Activated CD4-positive, alpha-beta memory T cell treated with anti-CD3 and anti-CD28 coated beads for 36 hours (primary cell): ENCODE data around the gene BOD1. TPM values are rescaled to one million over a fixed set of nuclear protein-coding genes. Genes with fewer than 3 reads are reported as not detected.

Source experiments
- CTCF ChIA-PET: fragments of 350-600 bp; sonication (Branson Sonifier 250); formaldehyde crosslinking; loops from one replicate; lab custom pipeline; 2021; ENCODE audit warnings: antibody characterized with exemption, inconsistent platforms; lab: Charles Lee
- POLR2A ChIA-PET: fragments of 350-600 bp; sonication (Branson Sonifier 250); formaldehyde crosslinking; loops from one replicate; lab custom pipeline; 2021; ENCODE audit warnings: antibody characterized with exemption; lab: Charles Lee
- DNase-seq: peaks from one replicate; pipeline ENCODE4 v3.0.0-alpha.2; 2020
- H3K27ac Mint-ChIP-seq: one replicate; pipeline ENCODE4 v1.8.0; 2021; ENCODE audit warnings: mixed read lengths
- H3K27me3 Mint-ChIP-seq: one replicate; pipeline ENCODE4 v1.8.0; 2021; ENCODE audit warnings: mixed read lengths
- H3K36me3 Mint-ChIP-seq: one replicate; pipeline ENCODE4 v1.8.0; 2021; ENCODE audit warnings: mixed read lengths
- H3K4me1 Mint-ChIP-seq: one replicate; pipeline ENCODE4 v1.8.0; 2021; ENCODE audit warnings: low read depth, mixed read lengths
- H3K4me3 Mint-ChIP-seq: one replicate; pipeline ENCODE4 v1.8.0; 2021; ENCODE audit warnings: mild to moderate bottlenecking, mixed read lengths
- H3K9me3 Mint-ChIP-seq: one replicate; pipeline ENCODE4 v1.8.0; 2021; ENCODE audit warnings: mixed read lengths
- intact Hi-C: fragments of 100-400 bp; cut with micrococcal nuclease; formaldehyde crosslinking; loops from one replicate; pipeline ENCODE4 v1.15.1; 2023
- total RNA-seq, 2 experiments: library from RNA; stranded (reverse); gene quantifications; one replicate each; pipeline ENCODE4 v1.2.3, GENCODE V29; 2021

Gene BOD1
- total RNA-seq, 2 experiments from 2014 or later = 23.9 to 28.6 TPM

DNA sequence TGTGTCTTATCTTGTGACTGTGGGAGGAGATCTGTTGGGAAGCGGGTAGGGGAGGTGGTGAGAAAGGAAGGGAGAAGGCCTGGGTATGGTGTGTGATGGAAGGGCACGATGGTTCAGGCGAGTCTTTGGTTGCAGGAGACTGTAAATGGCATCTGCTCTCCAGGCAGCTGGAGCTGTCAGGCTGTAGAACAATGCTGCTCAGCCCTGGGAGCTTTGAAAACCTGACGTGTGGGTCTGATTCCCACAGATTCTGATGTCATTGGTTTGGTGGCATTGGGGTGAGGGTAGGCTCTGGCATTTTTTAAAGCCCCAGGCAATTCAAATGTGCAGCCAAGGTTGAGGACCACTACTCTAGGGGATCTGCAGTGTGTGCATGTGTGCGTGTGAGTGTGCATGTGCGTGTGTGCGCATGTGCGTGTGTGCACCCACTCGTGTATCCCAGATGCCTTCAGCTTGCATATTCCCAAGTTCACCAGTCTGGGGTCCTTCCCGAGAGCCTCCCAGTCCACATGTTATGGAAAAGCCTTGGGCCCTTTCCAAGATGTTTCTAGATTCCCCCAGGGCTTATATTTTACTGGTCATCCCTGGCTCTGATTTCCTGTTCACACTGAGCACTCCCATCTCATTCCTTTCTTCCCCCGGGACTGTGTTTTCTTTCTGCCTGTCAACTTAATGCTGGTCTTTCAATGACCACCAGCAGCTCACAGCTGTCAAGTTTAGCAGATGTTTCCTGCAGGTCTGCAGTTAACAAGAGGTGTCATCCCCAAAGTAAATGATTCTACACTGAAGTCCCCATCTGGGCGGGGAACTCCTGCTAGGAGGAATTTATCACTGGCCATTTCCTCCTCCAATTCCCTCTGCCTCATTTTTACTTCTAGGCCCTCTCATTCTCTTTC, 34.0 kb downstream of the BOD1 start:
- CTCF ChIA-PET = interaction anchor here (0.6 to 3.0 kb wide), 5 partner anchors 9 to 353 kb away, joined by 3 to 13 read pairs (median 4); no protein-coding TSS in a partner anchor

DNA sequence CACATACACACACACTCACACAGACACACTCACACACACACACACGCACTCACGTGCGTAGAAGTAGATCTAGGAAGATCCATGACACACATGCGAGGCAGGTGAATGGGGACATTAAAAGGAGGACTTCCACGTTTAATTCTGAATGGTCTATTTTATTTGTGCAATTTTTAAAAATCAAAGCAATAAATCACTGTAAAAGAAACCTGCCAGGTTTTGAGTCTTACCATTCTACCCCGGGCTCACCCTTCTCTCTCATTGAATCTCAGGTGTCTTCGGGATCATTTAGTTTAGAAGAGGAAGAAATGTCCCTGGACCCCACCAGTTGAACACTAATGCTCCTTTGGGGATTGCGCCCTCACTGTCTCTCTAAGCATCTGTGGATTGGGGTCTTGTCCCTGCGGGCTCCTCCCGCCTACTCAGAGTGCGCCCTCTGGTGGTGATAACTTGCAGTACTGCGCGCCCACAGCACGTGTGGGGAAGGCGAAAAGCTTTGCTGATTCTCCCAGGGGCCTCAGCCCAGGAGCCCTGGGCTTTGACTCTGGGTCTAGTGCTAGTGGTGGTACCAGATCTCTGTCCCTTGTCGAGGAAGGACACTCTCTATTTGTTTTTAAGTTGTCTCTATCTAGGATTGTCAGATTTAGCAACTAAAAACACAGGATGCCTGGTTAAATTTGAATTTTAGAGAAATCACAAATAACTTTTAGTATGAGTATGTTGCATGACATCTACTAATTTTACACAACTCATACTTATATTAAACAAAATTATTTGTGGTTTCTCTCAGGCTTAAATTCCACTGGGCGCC, 34.8 kb downstream of the BOD1 start:
- peaks cover 35% of the 10 kb centered on the region for H3K9me3 Mint-ChIP-seq
- POLR2A ChIA-PET = no interaction called here
- peaks cover 4% of the 10 kb centered on the region for H3K27me3 Mint-ChIP-seq
- peaks cover 12% of the 10 kb centered on the region for H3K36me3 Mint-ChIP-seq
- DNase-seq = peak; percentile 60
- no peak overlapping the region for H3K4me3 Mint-ChIP-seq
- intact Hi-C loops = no loop called here
- H3K27ac Mint-ChIP-seq = no peak overlapping the region
- CTCF ChIA-PET = interaction anchor here (0.6 to 3.0 kb wide), 4 partner anchors 8 to 354 kb away, joined by 3 to 13 read pairs (median 5); no protein-coding TSS in a partner anchor
- no peaks in the 10 kb centered on the region for H3K4me1 Mint-ChIP-seq

More for the DNA sequence above, 34.0 kb downstream of the BOD1 start:
- Mint-ChIP-seq H3K4me3 (no peak overlapping the region), H3K4me1 (no peaks in the 10 kb centered on the region), H3K36me3 (peaks cover 14% of the 10 kb centered on the region), H3K27ac (no peak overlapping the region), H3K9me3 (peaks cover 40% of the 10 kb centered on the region), H3K27me3 (peaks cover 4% of the 10 kb centered on the region)
- DNase-seq = no peak
- POLR2A ChIA-PET = no interaction called here
- intact Hi-C loops = no loop called here

GRCh38 chr5:173578947-173579615, 37.4 kb downstream of the BOD1 start:
- POLR2A ChIA-PET = no interaction called here
- Mint-ChIP-seq H3K27me3 (peaks cover 8% of the 10 kb centered on the region), H3K36me3 (peaks cover 2% of the 10 kb centered on the region), H3K4me3 (no peak overlapping the region), H3K4me1 (no peaks in the 10 kb centered on the region), H3K9me3 (peaks cover 16% of the 10 kb centered on the region), H3K27ac (no peak overlapping the region)
- DNase-seq = no peak
- intact Hi-C loops = no loop called here
- CTCF ChIA-PET = interaction anchor here (0.7 to 1.0 kb wide), 2 partner anchors 8 to 285 kb away, joined by 4 read pairs; no protein-coding TSS in a partner anchor

DNA sequence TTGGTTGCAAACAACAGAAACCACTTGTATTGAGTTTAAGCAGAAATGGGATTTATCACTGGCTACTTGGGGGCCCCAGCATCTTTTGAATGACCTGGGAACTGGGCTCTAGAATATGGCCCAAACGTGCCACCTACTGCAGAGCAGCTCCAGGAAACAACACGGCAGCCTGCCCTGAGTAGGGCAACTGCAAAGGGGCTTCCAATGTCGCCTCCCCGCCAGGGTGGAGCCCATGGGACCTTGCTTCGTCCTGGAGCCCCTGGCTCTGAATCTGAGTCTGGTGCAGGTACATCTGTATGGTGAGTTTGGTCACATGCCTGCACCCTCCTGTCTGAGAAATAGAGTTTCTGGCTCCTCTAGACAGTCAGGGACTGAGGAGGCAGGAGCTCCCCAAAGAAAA, 38.6 kb downstream of the BOD1 start:
- CTCF ChIA-PET = interaction anchor here (1.8 kb wide), 1 partner anchor 284 kb away, joined by 4 read pairs; no protein-coding TSS in a partner anchor
- no peak overlapping the region for H3K4me3 Mint-ChIP-seq
- no peak for DNase-seq
- POLR2A ChIA-PET = no interaction called here
- H3K4me1 Mint-ChIP-seq = no peaks in the 10 kb centered on the region
- intact Hi-C loops = no loop called here
- H3K9me3 Mint-ChIP-seq = peaks cover 16% of the 10 kb centered on the region
- peaks cover 10% of the 10 kb centered on the region for H3K27me3 Mint-ChIP-seq
- peaks cover 2% of the 10 kb centered on the region for H3K36me3 Mint-ChIP-seq
- no peak overlapping the region for H3K27ac Mint-ChIP-seq

DNA sequence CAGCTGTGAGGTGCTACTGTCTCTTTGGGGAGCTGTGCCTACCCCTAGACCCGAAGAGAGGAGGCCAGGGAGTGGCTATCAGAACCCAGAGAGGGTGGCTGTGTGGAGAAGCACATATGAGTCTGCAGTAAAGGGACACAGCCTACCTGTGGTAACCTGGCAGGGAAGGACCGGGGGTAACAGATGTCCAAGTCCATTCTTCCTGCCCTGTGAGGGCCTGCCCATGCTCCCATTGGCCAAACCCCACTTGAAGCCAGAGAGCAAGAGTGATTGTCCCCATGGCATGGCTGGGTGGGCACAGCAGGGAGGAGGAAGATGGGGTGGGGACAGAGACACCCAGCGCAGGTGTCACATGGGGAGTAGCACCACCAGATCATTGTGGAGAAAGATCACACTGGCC, 39.3 kb downstream of the BOD1 start:
- H3K4me3 Mint-ChIP-seq = no peak overlapping the region
- peaks cover 2% of the 10 kb centered on the region for H3K36me3 Mint-ChIP-seq
- H3K27ac Mint-ChIP-seq = no peak overlapping the region
- H3K27me3 Mint-ChIP-seq = peaks cover 14% of the 10 kb centered on the region
- H3K9me3 Mint-ChIP-seq = peaks cover 16% of the 10 kb centered on the region
- H3K4me1 Mint-ChIP-seq = no peaks in the 10 kb centered on the region
- ChIA-PET POLR2A (no interaction called here), CTCF (interaction anchor here (1.8 kb wide), 1 partner anchor 284 kb away, joined by 4 read pairs; no protein-coding TSS in a partner anchor)
- intact Hi-C loops = no loop called here
- no peak for DNase-seq

GRCh38 chr5:173575985-173576384, 40.5 kb downstream of the BOD1 start:
- POLR2A ChIA-PET = no interaction called here
- CTCF ChIA-PET = interaction anchor here (0.6 kb wide), 1 partner anchor 56 kb away, joined by 3 read pairs; no protein-coding TSS in a partner anchor
- no peaks in the 10 kb centered on the region for H3K4me1 Mint-ChIP-seq
- peaks cover 2% of the 10 kb centered on the region for H3K36me3 Mint-ChIP-seq
- intact Hi-C loops = no loop called here
- no peak overlapping the region for H3K27ac Mint-ChIP-seq
- DNase-seq = no peak
- H3K4me3 Mint-ChIP-seq = no peak overlapping the region
- peaks cover 16% of the 10 kb centered on the region for H3K9me3 Mint-ChIP-seq
- peaks cover 18% of the 10 kb centered on the region for H3K27me3 Mint-ChIP-seq

GRCh38 chr5:173574983-173575382, 41.5 kb downstream of the BOD1 start:
- Mint-ChIP-seq H3K9me3 (peaks cover 14% of the 10 kb centered on the region), H3K27me3 (peaks cover 20% of the 10 kb centered on the region), H3K36me3 (peaks cover 2% of the 10 kb centered on the region), H3K4me3 (no peak overlapping the region), H3K4me1 (no peaks in the 10 kb centered on the region), H3K27ac (no peak overlapping the region)
- intact Hi-C loops = loop anchor here (5.0 kb wide), 1 partner anchor 593 kb away; the partner anchor contains the start of gene ATP6V0E1
- DNase-seq = no peak
- POLR2A ChIA-PET = no interaction called here
- CTCF ChIA-PET = interaction anchor here (0.6 to 2.9 kb wide), 5 partner anchors 8 to 78 kb away, joined by 3 to 19 read pairs (median 4); no protein-coding TSS in a partner anchor

- Mint-ChIP-seq H3K4me3 (no peak overlapping the region), H3K27me3 (peaks cover 23% of the 10 kb centered on the region), H3K4me1 (no peaks in the 10 kb centered on the region), H3K36me3 (peaks cover 2% of the 10 kb centered on the region), H3K27ac (no peak overlapping the region), H3K9me3 (peaks cover 6% of the 10 kb centered on the region)
- POLR2A ChIA-PET = no interaction called here
- peak; percentile 74 for DNase-seq
- intact Hi-C loops = loop anchor here (1.0 to 5.0 kb wide), 2 partner anchors 279 to 591 kb away; partner anchors contain the start of gene ATP6V0E1
- CTCF ChIA-PET = interaction anchor here (0.6 to 2.9 kb wide), 19 partner anchors 10 to 1994 kb away, joined by 3 to 25 read pairs (median 3); partner anchors contain the start of gene BOD1
Measured at GRCh38 chr5:173573126-173573960, 43.1 kb downstream of the BOD1 start.

GRCh38 chr5:173572431-173573125, 43.9 kb downstream of the BOD1 start:
- Mint-ChIP-seq H3K27ac (no peak overlapping the region), H3K27me3 (peaks cover 25% of the 10 kb centered on the region), H3K36me3 (no peaks in the 10 kb centered on the region), H3K4me1 (no peaks in the 10 kb centered on the region), H3K9me3 (peaks cover 13% of the 10 kb centered on the region), H3K4me3 (no peak overlapping the region)
- intact Hi-C loops = loop anchor here (1.0 to 5.0 kb wide), 2 partner anchors 278 to 590 kb away; partner anchors contain the start of gene ATP6V0E1
- ChIA-PET POLR2A (no interaction called here), CTCF (interaction anchor here (0.6 to 2.9 kb wide), 16 partner anchors 10 to 1995 kb away, joined by 3 to 25 read pairs (median 3); partner anchors contain the start of gene BOD1)
- no peak for DNase-seq
